OCI-LY1 (cell line): Measurements from ENCODE around the gene HMGXB3.

Source experiments
- CTCF ChIP-seq: fragments of 200-600 bp; sonication (generic), shearing (Covaris generic); IDR thresholded peaks from 2 replicates; pipeline ENCODE4 v1.5.1; 2017; ENCODE audit warnings: mild to moderate bottlenecking, antibody characterized with exemption, low read length, moderate library complexity, mixed read lengths
- EZH2 ChIP-seq: fragments of 200-600 bp; sonication (generic), shearing (Covaris generic); IDR thresholded peaks from 2 replicates; pipeline ENCODE4 v1.8.0; 2017; ENCODE audit warnings: borderline replicate concordance, mixed run types, mild to moderate bottlenecking, antibody characterized with exemption, low read length, moderate library complexity, mixed read lengths

DNA sequence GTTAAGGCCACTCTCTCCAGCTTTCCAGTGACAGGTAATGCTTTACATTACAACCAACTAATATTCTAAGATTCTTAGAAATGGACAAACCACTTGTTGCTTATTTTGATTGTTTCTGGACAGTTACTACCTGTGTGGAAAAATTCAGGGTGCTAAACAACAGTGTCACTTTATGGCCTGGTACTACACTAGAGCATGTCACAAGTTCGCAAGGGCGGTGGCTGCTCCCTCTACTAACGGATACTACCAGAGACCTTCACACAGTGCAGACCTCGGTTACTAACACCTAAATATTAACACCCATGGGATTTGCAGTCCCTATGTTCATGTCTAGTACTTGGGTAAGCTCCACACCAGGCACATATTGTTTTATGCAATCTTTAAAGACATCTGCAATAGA, 13.4 kb downstream of the HMGXB3 start:
- no peak for TF ChIP-seq CTCF
- TF ChIP-seq EZH2, result no peak
